Esophagus muscularis mucosa (tissue), 3 donors: Measurements from ENCODE around the gene C1orf74.

Experiments
- CTCF ChIP-seq, 3 experiments: fragments of 200-600 bp in 2 of 3; fragments of 450-650 bp in 1 of 3; sonication (generic) in 2 of 3; IDR thresholded peaks; one replicate each; pipeline ENCODE4 v1.5.1; 2017 to 2019; ENCODE audit warnings: antibody characterized with exemption in 3 of 3, mild to moderate bottlenecking in 2 of 3, moderate library complexity in 1 of 3
- POLR2A ChIP-seq: fragments of 450-650 bp; IDR thresholded peaks from one replicate; pipeline ENCODE4 v1.6.1; 2017; ENCODE audit warnings: antibody characterized with exemption, moderate library complexity, mild to moderate bottlenecking, low read depth
- POLR2AphosphoS5 ChIP-seq, 2 donors: sonication (generic); formaldehyde crosslinking; IDR thresholded peaks; one replicate each; pipeline ENCODE4 v1.6.1; 2017; ENCODE audit warnings: antibody characterized with exemption in 2 of 2

GRCh38 chr1:209752890-209753289 lies 31.5 kb downstream of the C1orf74 start:
- TF ChIP-seq CTCF (IDR thresholded peaks at IDR 0.05) (no peak), POLR2A (no peak), POLR2AphosphoS5 (IDR thresholded peaks at IDR 0.05) (no peak)
